Mesothelial cell of epicardium (in vitro differentiated cells): Measurements from ENCODE around the gene RYR1. TPM values are rescaled to one million over a fixed set of nuclear protein-coding genes. Genes with fewer than 3 reads are reported as not detected.

Source experiments
- DNase-seq, 2 experiments: peaks; one replicate each; pipeline ENCODE4 v3.0.0; 2021; ENCODE audit warnings: low spot score in 2 of 2; ENCODE audit not compliant: unreplicated experiment in 2 of 2
- H3K27ac Mint-ChIP-seq: 2 replicates; pipeline ENCODE4 v1.8.0; 2021; ENCODE audit warnings: mixed read lengths
- H3K27me3 Mint-ChIP-seq: 2 replicates; pipeline ENCODE4 v1.8.0; 2021; ENCODE audit warnings: low read depth, mixed read lengths
- H3K36me3 Mint-ChIP-seq: 2 replicates; pipeline ENCODE4 v1.8.0; 2021; ENCODE audit warnings: mixed read lengths
- H3K4me1 Mint-ChIP-seq: 2 replicates; pipeline ENCODE4 v1.8.0; 2021; ENCODE audit warnings: mixed read lengths
- H3K4me3 Mint-ChIP-seq: 2 replicates; pipeline ENCODE4 v1.8.0; 2021; ENCODE audit warnings: mild to moderate bottlenecking, moderate library complexity, mixed read lengths
- H3K9me3 Mint-ChIP-seq: 2 replicates; pipeline ENCODE4 v1.8.0; 2021; ENCODE audit warnings: mixed read lengths
- CTCF ChIP-seq: fragments of 200-600 bp; sonication (generic); IDR thresholded peaks from one replicate; pipeline ENCODE4 v1.5.0; 2021; ENCODE audit warnings: antibody characterized with exemption; ENCODE audit not compliant: unreplicated experiment
- total RNA-seq: library from RNA; stranded (reverse); gene quantifications from 3 replicates; pipeline ENCODE4 v1.2.1, GENCODE V29; 2021

RYR1 gene
- total RNA-seq, 1 donor from 2014 or later: 0.27 TPM

GRCh38 chr19:38417544-38418506 is 15.7 kb upstream of the RYR1 start:
- no peaks in the 10 kb centered on the region for H3K9me3 Mint-ChIP-seq
- H3K27ac Mint-ChIP-seq: no peak overlapping the region
- TF ChIP-seq CTCF: no peak
- H3K4me3 Mint-ChIP-seq: peak overlapping the region; percentile 70
- H3K36me3 Mint-ChIP-seq: no peaks in the 10 kb centered on the region
- DNase-seq: no peak
- H3K4me1 Mint-ChIP-seq: peaks cover 12% of the 10 kb centered on the region
- H3K27me3 Mint-ChIP-seq: peaks cover 33% of the 10 kb centered on the region

- Mint-ChIP-seq H3K36me3 (no peaks in the 10 kb centered on the region), H3K4me3 (no peak overlapping the region), H3K27ac (no peak overlapping the region), H3K9me3 (no peaks in the 10 kb centered on the region), H3K4me1 (peaks cover 14% of the 10 kb centered on the region), H3K27me3 (peaks cover 35% of the 10 kb centered on the region)
- no peak for TF ChIP-seq CTCF
- no peak for DNase-seq
These were observed 12.6 kb upstream of the RYR1 start for GRCh38 chr19:38420935-38421334.

- Mint-ChIP-seq H3K9me3 (no peaks in the 10 kb centered on the region), H3K36me3 (no peaks in the 10 kb centered on the region), H3K4me3 (no peak overlapping the region), H3K27me3 (peaks cover 35% of the 10 kb centered on the region), H3K27ac (no peak overlapping the region), H3K4me1 (peaks cover 18% of the 10 kb centered on the region)
- TF ChIP-seq CTCF: no peak
- no peak for DNase-seq
These were observed 11.6 kb upstream of the RYR1 start for GRCh38 chr19:38421856-38422255.

- no peak overlapping the region for H3K4me3 Mint-ChIP-seq
- peaks cover 30% of the 10 kb centered on the region for H3K27me3 Mint-ChIP-seq
- peaks cover 14% of the 10 kb centered on the region for H3K4me1 Mint-ChIP-seq
- no peaks in the 10 kb centered on the region for H3K9me3 Mint-ChIP-seq
- no peak for DNase-seq
- no peaks in the 10 kb centered on the region for H3K36me3 Mint-ChIP-seq
- H3K27ac Mint-ChIP-seq: no peak overlapping the region
- no peak for TF ChIP-seq CTCF
These were observed 11.1 kb upstream of the RYR1 start for GRCh38 chr19:38422438-38422837.

- Mint-ChIP-seq H3K27ac (no peak overlapping the region), H3K9me3 (no peaks in the 10 kb centered on the region), H3K27me3 (peaks cover 19% of the 10 kb centered on the region), H3K4me3 (no peak overlapping the region), H3K4me1 (peaks cover 6% of the 10 kb centered on the region), H3K36me3 (no peaks in the 10 kb centered on the region)
- no peak for DNase-seq
- TF ChIP-seq CTCF: no peak
These were observed 9.2 kb upstream of the RYR1 start for GRCh38 chr19:38424272-38424671.
